Measurements from ENCODE around the gene SEC61A2. TPM values are rescaled to one million over a fixed set of nuclear protein-coding genes. Genes with fewer than 3 reads are reported as not detected.

The SEC61A2 gene
- polyA plus RNA-seq, 1 donor from 2014 or later = 75.4 TPM

DNA sequence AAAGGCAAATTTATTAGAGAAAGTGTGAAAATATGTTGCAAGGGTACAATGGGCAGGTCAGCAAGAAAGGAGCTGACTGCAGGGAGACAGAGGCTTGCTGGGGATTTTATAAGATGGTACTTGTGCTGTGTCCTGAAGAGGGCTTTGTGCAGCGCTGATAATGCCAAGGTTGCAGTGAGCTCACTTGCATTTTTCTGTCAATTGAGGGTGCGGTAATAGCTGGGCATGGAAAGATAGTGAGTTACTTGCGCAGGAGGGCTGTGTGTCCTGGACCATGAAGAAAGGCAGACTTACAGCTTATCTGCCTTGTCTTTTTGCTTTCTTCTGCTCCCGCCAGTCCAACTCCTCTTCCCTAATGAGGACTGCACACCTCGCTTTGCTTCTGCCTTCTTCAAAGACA is 79.0 kb downstream of the SEC61A2 start:
- no peaks in the 10 kb centered on the region for H4K20me1 ChIP-seq (ENCODE audit: insufficient read depth)
- TF ChIP-seq POLR2AphosphoS5 (IDR thresholded peaks at IDR 0.05) (no peak), MXI1 (conservative IDR thresholded peaks at IDR 0.05; ENCODE audit: poor library complexity, severe bottlenecking) (no peak), EP300 (conservative IDR thresholded peaks at IDR 0.05; ENCODE audit: poor library complexity, severe bottlenecking) (no peak)
- no peaks in the 10 kb centered on the region for H3K36me3 ChIP-seq (ENCODE audit: insufficient read depth, low read length)
- H3K9me3 ChIP-seq (ENCODE audit: low read length) = no peaks in the 10 kb centered on the region
- H3K27ac ChIP-seq (ENCODE audit: low read length) = no peak overlapping the region
- peaks cover 10% of the 10 kb centered on the region for H3K79me2 ChIP-seq (replicated peaks; ENCODE audit: insufficient read depth, low read length)
- no peak overlapping the region for H3K4me2 ChIP-seq (ENCODE audit: low read length)
- H2AFZ ChIP-seq (ENCODE audit: low read depth, low read length) = no peak overlapping the region
- H3F3A ChIP-seq (ENCODE audit: insufficient read depth, low read length, poor library complexity, severe bottlenecking) = no peaks in the 10 kb centered on the region
- H3K27me3 ChIP-seq (ENCODE audit: insufficient read depth, low read depth, low read length) = no peaks in the 10 kb centered on the region
- H3K9me2 ChIP-seq (ENCODE audit: insufficient read depth, low read length) = no peaks in the 10 kb centered on the region
- H3K9ac ChIP-seq (ENCODE audit: low read length) = no peak overlapping the region
- H3K4me3 ChIP-seq (ENCODE audit: low read length) = no peak overlapping the region

- Histone ChIP-seq H3F3A (ENCODE audit: insufficient read depth, low read length, poor library complexity, severe bottlenecking) (no peaks in the 10 kb centered on the region), H3K36me3 (ENCODE audit: insufficient read depth, low read length) (no peaks in the 10 kb centered on the region), H3K27ac (ENCODE audit: low read length) (no peak overlapping the region), H2AFZ (ENCODE audit: low read depth, low read length) (no peak overlapping the region), H3K9me3 (ENCODE audit: low read length) (no peaks in the 10 kb centered on the region), H3K27me3 (ENCODE audit: insufficient read depth, low read depth, low read length) (no peaks in the 10 kb centered on the region), H3K4me3 (ENCODE audit: low read length) (no peak overlapping the region), H3K79me2 (replicated peaks; ENCODE audit: insufficient read depth, low read length) (no peaks in the 10 kb centered on the region), H4K20me1 (ENCODE audit: insufficient read depth) (no peaks in the 10 kb centered on the region), H3K4me2 (ENCODE audit: low read length) (no peak overlapping the region), H3K9ac (ENCODE audit: low read length) (no peak overlapping the region), H3K9me2 (ENCODE audit: insufficient read depth, low read length) (no peaks in the 10 kb centered on the region)
- no peak for TF ChIP-seq SMC3 (conservative IDR thresholded peaks at IDR 0.05; ENCODE audit: poor library complexity)
- TF ChIP-seq, protein P1, sequence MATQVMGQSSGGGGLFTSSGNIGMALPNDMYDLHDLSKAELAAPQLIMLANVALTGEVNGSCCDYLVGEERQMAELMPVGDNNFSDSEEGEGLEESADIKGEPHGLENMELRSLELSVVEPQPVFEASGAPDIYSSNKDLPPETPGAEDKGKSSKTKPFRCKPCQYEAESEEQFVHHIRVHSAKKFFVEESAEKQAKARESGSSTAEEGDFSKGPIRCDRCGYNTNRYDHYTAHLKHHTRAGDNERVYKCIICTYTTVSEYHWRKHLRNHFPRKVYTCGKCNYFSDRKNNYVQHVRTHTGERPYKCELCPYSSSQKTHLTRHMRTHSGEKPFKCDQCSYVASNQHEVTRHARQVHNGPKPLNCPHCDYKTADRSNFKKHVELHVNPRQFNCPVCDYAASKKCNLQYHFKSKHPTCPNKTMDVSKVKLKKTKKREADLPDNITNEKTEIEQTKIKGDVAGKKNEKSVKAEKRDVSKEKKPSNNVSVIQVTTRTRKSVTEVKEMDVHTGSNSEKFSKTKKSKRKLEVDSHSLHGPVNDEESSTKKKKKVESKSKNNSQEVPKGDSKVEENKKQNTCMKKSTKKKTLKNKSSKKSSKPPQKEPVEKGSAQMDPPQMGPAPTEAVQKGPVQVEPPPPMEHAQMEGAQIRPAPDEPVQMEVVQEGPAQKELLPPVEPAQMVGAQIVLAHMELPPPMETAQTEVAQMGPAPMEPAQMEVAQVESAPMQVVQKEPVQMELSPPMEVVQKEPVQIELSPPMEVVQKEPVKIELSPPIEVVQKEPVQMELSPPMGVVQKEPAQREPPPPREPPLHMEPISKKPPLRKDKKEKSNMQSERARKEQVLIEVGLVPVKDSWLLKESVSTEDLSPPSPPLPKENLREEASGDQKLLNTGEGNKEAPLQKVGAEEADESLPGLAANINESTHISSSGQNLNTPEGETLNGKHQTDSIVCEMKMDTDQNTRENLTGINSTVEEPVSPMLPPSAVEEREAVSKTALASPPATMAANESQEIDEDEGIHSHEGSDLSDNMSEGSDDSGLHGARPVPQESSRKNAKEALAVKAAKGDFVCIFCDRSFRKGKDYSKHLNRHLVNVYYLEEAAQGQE (IDR thresholded peaks at IDR 0.05; ENCODE audit: borderline replicate concordance) = no peak
- TF ChIP-seq EZH2 (IDR thresholded peaks at IDR 0.05; ENCODE audit: borderline replicate concordance, insufficient read depth, low read length, poor library complexity, severe bottlenecking) = no peak
- TF ChIP-seq POLR2AphosphoS5 (IDR thresholded peaks at IDR 0.05) = no peak
- TF ChIP-seq, protein P2, sequence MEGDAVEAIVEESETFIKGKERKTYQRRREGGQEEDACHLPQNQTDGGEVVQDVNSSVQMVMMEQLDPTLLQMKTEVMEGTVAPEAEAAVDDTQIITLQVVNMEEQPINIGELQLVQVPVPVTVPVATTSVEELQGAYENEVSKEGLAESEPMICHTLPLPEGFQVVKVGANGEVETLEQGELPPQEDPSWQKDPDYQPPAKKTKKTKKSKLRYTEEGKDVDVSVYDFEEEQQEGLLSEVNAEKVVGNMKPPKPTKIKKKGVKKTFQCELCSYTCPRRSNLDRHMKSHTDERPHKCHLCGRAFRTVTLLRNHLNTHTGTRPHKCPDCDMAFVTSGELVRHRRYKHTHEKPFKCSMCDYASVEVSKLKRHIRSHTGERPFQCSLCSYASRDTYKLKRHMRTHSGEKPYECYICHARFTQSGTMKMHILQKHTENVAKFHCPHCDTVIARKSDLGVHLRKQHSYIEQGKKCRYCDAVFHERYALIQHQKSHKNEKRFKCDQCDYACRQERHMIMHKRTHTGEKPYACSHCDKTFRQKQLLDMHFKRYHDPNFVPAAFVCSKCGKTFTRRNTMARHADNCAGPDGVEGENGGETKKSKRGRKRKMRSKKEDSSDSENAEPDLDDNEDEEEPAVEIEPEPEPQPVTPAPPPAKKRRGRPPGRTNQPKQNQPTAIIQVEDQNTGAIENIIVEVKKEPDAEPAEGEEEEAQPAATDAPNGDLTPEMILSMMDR (IDR thresholded peaks at IDR 0.05; ENCODE audit: poor library complexity, severe bottlenecking) = no peak
- TF ChIP-seq RAD21 (conservative IDR thresholded peaks at IDR 0.05) = no peak
- no peak for TF ChIP-seq MXI1 (conservative IDR thresholded peaks at IDR 0.05; ENCODE audit: poor library complexity, severe bottlenecking)
- TF ChIP-seq TAF1 (IDR thresholded peaks at IDR 0.05; ENCODE audit: low read depth) = no peak
- no peak for TF ChIP-seq EP300 (conservative IDR thresholded peaks at IDR 0.05; ENCODE audit: poor library complexity, severe bottlenecking)
These were observed 83.0 kb downstream of the SEC61A2 start for GRCh38 chr10:12212454-12212853.

- H2AFZ ChIP-seq (ENCODE audit: low read depth, low read length) = no peak overlapping the region
- H3K4me3 ChIP-seq (ENCODE audit: low read length) = no peak overlapping the region
- H3K27me3 ChIP-seq (ENCODE audit: insufficient read depth, low read depth, low read length) = no peaks in the 10 kb centered on the region
- no peaks in the 10 kb centered on the region for H3K9me3 ChIP-seq (ENCODE audit: low read length)
- H3K79me2 ChIP-seq (replicated peaks; ENCODE audit: insufficient read depth, low read length) = no peaks in the 10 kb centered on the region
- H3K36me3 ChIP-seq (ENCODE audit: insufficient read depth, low read length) = peaks cover 1% of the 10 kb centered on the region
- no peak overlapping the region for H3K27ac ChIP-seq (ENCODE audit: low read length)
- no peak overlapping the region for H3K9ac ChIP-seq (ENCODE audit: low read length)
- no peak overlapping the region for H3K4me2 ChIP-seq (ENCODE audit: low read length)
- H3K9me2 ChIP-seq (ENCODE audit: insufficient read depth, low read length) = no peaks in the 10 kb centered on the region
- no peaks in the 10 kb centered on the region for H4K20me1 ChIP-seq (ENCODE audit: insufficient read depth)
- no peaks in the 10 kb centered on the region for H3F3A ChIP-seq (ENCODE audit: insufficient read depth, low read length, poor library complexity, severe bottlenecking)
- TF ChIP-seq, protein P2 (IDR thresholded peaks at IDR 0.05; ENCODE audit: poor library complexity, severe bottlenecking) = no peak
- no peak for TF ChIP-seq MXI1 (conservative IDR thresholded peaks at IDR 0.05; ENCODE audit: poor library complexity, severe bottlenecking)
- TF ChIP-seq SMC3 (conservative IDR thresholded peaks at IDR 0.05; ENCODE audit: poor library complexity) = no peak
- no peak for TF ChIP-seq TAF1 (IDR thresholded peaks at IDR 0.05; ENCODE audit: low read depth)
- no peak for TF ChIP-seq EZH2 (IDR thresholded peaks at IDR 0.05; ENCODE audit: borderline replicate concordance, insufficient read depth, low read length, poor library complexity, severe bottlenecking)
- TF ChIP-seq POLR2AphosphoS5 (IDR thresholded peaks at IDR 0.05) = no peak
- no peak for TF ChIP-seq EP300 (conservative IDR thresholded peaks at IDR 0.05; ENCODE audit: poor library complexity, severe bottlenecking)
- TF ChIP-seq, protein P1 (IDR thresholded peaks at IDR 0.05; ENCODE audit: borderline replicate concordance) = no peak
These were observed 84.1 kb downstream of the SEC61A2 start for GRCh38 chr10:12213621-12214020.
